Liver (tissue), 9 donors: ENCODE results near the gene KLHL20. TPM values are rescaled to one million over a fixed set of nuclear protein-coding genes. Genes with fewer than 3 reads are reported as not detected.
"Not testable (repeated sequence)": the region's sequence is repeated elsewhere in the genome, so short reads cannot be mapped to it uniquely, and the experiment has no call there.

ENCODE experiments used
- DNase-seq: peaks from one replicate; pipeline ENCODE4 v3.0.0-alpha.2; 2017; ENCODE audit warnings: low spot score
- H3K27ac ChIP-seq, 2 donors: one replicate each; pipeline ENCODE4 v1.7.0; 2013; ENCODE audit warnings: inconsistent platforms in 2 of 2, low read length in 2 of 2, control low read depth in 1 of 2, low read depth in 1 of 2, mild to moderate bottlenecking in 1 of 2
- H3K27me3 ChIP-seq, 4 donors: one replicate each; pipeline versions ENCODE4 v1.6.1 to v1.7.0; 2013; ENCODE audit warnings: low read length in 3 of 4, inconsistent platforms in 1 of 4, mild to moderate bottlenecking in 1 of 4, moderate library complexity in 1 of 4; ENCODE audit not compliant: control insufficient read depth in 4 of 4, insufficient read depth in 4 of 4
- H3K36me3 ChIP-seq, 4 donors: one replicate each; pipeline versions ENCODE4 v1.6.1 to v1.7.0; 2013; ENCODE audit warnings: low read length in 3 of 4, mild to moderate bottlenecking in 3 of 4, low read depth in 1 of 4, moderate library complexity in 1 of 4; ENCODE audit not compliant: control insufficient read depth in 4 of 4, insufficient read depth in 3 of 4
- H3K4me1 ChIP-seq, 4 donors: one replicate each; pipeline versions ENCODE4 v1.6.1 to v1.7.0; 2013; ENCODE audit warnings: low read length in 3 of 4, mild to moderate bottlenecking in 3 of 4, moderate library complexity in 1 of 4; ENCODE audit not compliant: control insufficient read depth in 4 of 4, insufficient read depth in 4 of 4
- H3K4me3 ChIP-seq, 3 donors: one replicate each; pipeline versions ENCODE4 v1.6.1 to v1.7.0; 2013; ENCODE audit warnings: low read length in 3 of 3, control low read depth in 1 of 3, low read depth in 1 of 3, mild to moderate bottlenecking in 1 of 3
- H3K9ac ChIP-seq, 2 donors: one replicate each; pipeline ENCODE4 v1.7.0; 2013; ENCODE audit warnings: low read length in 2 of 2, mild to moderate bottlenecking in 2 of 2, moderate library complexity in 2 of 2, control low read depth in 1 of 2, low read depth in 1 of 2
- H3K9me3 ChIP-seq, 4 donors: one replicate each; pipeline versions ENCODE4 v1.6.1 to v1.7.0; 2013; ENCODE audit warnings: low read length in 3 of 4; ENCODE audit not compliant: control insufficient read depth in 4 of 4
- CTCF ChIP-seq: fragments of 150-350 bp; IDR thresholded peaks from 2 replicates; pipeline ENCODE4 v1.5.1; 2017; ENCODE audit warnings: improper control_type of control experiment, low read depth, low read length; ENCODE audit not compliant: missing input control
- EGR1 ChIP-seq, 2 donors: IDR thresholded peaks; 2 replicates each; pipeline ENCODE4 v1.6.1; 2016 to 2018; ENCODE audit warnings: antibody characterized with exemption in 2 of 2, low read depth in 2 of 2
- FOXA1 ChIP-seq: IDR thresholded peaks from 2 replicates; pipeline ENCODE4 v1.6.1; 2016; ENCODE audit warnings: antibody characterized with exemption
- FOXA2 ChIP-seq: IDR thresholded peaks from 2 replicates; pipeline ENCODE4 v1.6.1; 2016; ENCODE audit warnings: antibody characterized with exemption
- GABPA ChIP-seq, 2 donors: IDR thresholded peaks in 1 of 2; conservative IDR thresholded peaks in 1 of 2; 2 replicates each; pipeline ENCODE4 v1.6.1; 2016; ENCODE audit warnings: antibody characterized with exemption in 2 of 2, mild to moderate bottlenecking in 1 of 2, moderate library complexity in 1 of 2
- HNF4A ChIP-seq, 2 donors: conservative IDR thresholded peaks; 2 replicates each; pipeline ENCODE4 v1.6.1; 2016; ENCODE audit warnings: antibody characterized with exemption in 2 of 2, mild to moderate bottlenecking in 2 of 2
- HNF4G ChIP-seq: IDR thresholded peaks from 2 replicates; pipeline ENCODE4 v1.6.1; 2016; ENCODE audit warnings: antibody characterized with exemption
- JUND ChIP-seq, 2 donors: IDR thresholded peaks; 2 replicates each; pipeline ENCODE4 v1.6.1; 2016; ENCODE audit warnings: antibody characterized with exemption in 2 of 2
- NR2F2 ChIP-seq: IDR thresholded peaks from 2 replicates; pipeline ENCODE4 v1.6.1; 2016; ENCODE audit warnings: antibody characterized with exemption
- RAD21 ChIP-seq, 2 donors: IDR thresholded peaks; 2 replicates each; pipeline ENCODE4 v1.6.1; 2016; ENCODE audit warnings: antibody characterized with exemption in 2 of 2, mild to moderate bottlenecking in 2 of 2
- RXRA ChIP-seq, 2 donors: IDR thresholded peaks; 2 replicates each; pipeline ENCODE4 v1.6.1; 2017 to 2018; ENCODE audit warnings: antibody characterized with exemption in 2 of 2, mild to moderate bottlenecking in 1 of 2
- SP1 ChIP-seq: IDR thresholded peaks from 2 replicates; pipeline ENCODE4 v1.6.1; 2018; ENCODE audit warnings: antibody characterized with exemption, mild to moderate bottlenecking
- TAF1 ChIP-seq: conservative IDR thresholded peaks from 2 replicates; pipeline ENCODE4 v1.6.1; 2016; ENCODE audit warnings: antibody characterized with exemption, mild to moderate bottlenecking
- YY1 ChIP-seq: IDR thresholded peaks from 2 replicates; pipeline ENCODE4 v1.6.1; 2016; ENCODE audit warnings: antibody characterized with exemption, mild to moderate bottlenecking
- WGBS: extraction: QIAGEN DNeasy Blood & Tissue Kit; methylation state at CpG from one replicate; pipeline ENCODE4 v1.1.7; 2013; 5-methylcytosine and 5-hydroxymethylcytosine counted together
- polyA plus RNA-seq, 2 donors: library from polyadenylated mRNA; stranded (reverse) in 1 of 2; unstranded in 1 of 2; fragments of 200-250 nt in 1 of 2; fragments of >200 nt in 1 of 2; fragmentation: Nextera tagmentation in 1 of 2; extraction: Ambion mirVana in 1 of 2; gene quantifications; one replicate each; pipeline versions ENCODE4 v1.2.1 to v1.2.3, GENCODE V29; 2013 to 2015
- total RNA-seq, 2 donors: library from RNA; depleted of rRNA; stranded (reverse); fragments of >200 nt; gene quantifications; one replicate each; pipeline ENCODE4 v1.2.3, GENCODE V29; 2014
- TF ChIP-seq, protein P1 (sequence below): IDR thresholded peaks from 2 replicates; pipeline ENCODE4 v1.6.1; 2016; ENCODE audit warnings: antibody characterized with exemption
- TF ChIP-seq, protein P2 (sequence below): IDR thresholded peaks from 2 replicates; pipeline ENCODE4 v1.6.1; 2016; ENCODE audit warnings: antibody characterized with exemption
- TF ChIP-seq, protein P3 (sequence below): IDR thresholded peaks from 2 replicates; pipeline ENCODE4 v1.6.1; 2016; ENCODE audit warnings: antibody characterized with exemption, mild to moderate bottlenecking
- donor health status: healthy.
- donor health status: healthy.
- donor health status: healthy.
- donor health status: healthy.
- donor health status: healthy.

KLHL20 gene
- total and polyA plus RNA-seq, 4 donors = 5.2 to 25.9 (median 9.5) TPM

- not testable (repeated sequence) for H3K4me3 ChIP-seq, DNase-seq, H3K27me3 ChIP-seq, H3K4me1 ChIP-seq, H3K36me3 ChIP-seq, H3K9me3 ChIP-seq, H3K9ac ChIP-seq, H3K27ac ChIP-seq
- 95% methylated on average over 6 of the region's 6 CpGs for WGBS
Observed at GRCh38 chr1:173701299-173701698, 13.5 kb upstream of the KLHL20 start.

GRCh38 chr1:173702736-173703135 lies 12.0 kb upstream of the KLHL20 start:
- no peak overlapping the region for H3K9ac ChIP-seq
- H3K4me1 ChIP-seq = no peaks in the 10 kb centered on the region
- H3K27ac ChIP-seq = no peak overlapping the region
- TF ChIP-seq RAD21 (IDR thresholded peaks at IDR 0.05) (no peak), JUND (IDR thresholded peaks at IDR 0.05) (no peak), EGR1 (IDR thresholded peaks at IDR 0.05; ENCODE audit: low read depth in 2 of 2) (no peak)
- TF ChIP-seq, protein P1, sequence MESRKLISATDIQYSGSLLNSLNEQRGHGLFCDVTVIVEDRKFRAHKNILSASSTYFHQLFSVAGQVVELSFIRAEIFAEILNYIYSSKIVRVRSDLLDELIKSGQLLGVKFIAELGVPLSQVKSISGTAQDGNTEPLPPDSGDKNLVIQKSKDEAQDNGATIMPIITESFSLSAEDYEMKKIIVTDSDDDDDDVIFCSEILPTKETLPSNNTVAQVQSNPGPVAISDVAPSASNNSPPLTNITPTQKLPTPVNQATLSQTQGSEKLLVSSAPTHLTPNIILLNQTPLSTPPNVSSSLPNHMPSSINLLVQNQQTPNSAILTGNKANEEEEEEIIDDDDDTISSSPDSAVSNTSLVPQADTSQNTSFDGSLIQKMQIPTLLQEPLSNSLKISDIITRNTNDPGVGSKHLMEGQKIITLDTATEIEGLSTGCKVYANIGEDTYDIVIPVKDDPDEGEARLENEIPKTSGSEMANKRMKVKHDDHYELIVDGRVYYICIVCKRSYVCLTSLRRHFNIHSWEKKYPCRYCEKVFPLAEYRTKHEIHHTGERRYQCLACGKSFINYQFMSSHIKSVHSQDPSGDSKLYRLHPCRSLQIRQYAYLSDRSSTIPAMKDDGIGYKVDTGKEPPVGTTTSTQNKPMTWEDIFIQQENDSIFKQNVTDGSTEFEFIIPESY = no peak
- no peak overlapping the region for H3K4me3 ChIP-seq
- 89% methylated on average over 1 of the region's 1 CpG for WGBS
- no peak for DNase-seq
- no peaks in the 10 kb centered on the region for H3K27me3 ChIP-seq
- H3K9me3 ChIP-seq = no peaks in the 10 kb centered on the region
- H3K36me3 ChIP-seq = no peaks in the 10 kb centered on the region

- TF ChIP-seq EGR1 (IDR thresholded peaks at IDR 0.05; ENCODE audit: low read depth in 2 of 2) (no peak), SP1 (no peak), FOXA1 (no peak), CTCF (no peak), GABPA (IDR thresholded peaks at IDR 0.05 in 1 of 2, conservative IDR thresholded peaks at IDR 0.05 in 1 of 2) (no peak), RXRA (IDR thresholded peaks at IDR 0.05) (no peak), FOXA2 (no peak), TAF1 (no peak), RAD21 (IDR thresholded peaks at IDR 0.05) (no peak), JUND (IDR thresholded peaks at IDR 0.05) (no peak), HNF4G (no peak), HNF4A (conservative IDR thresholded peaks at IDR 0.05) (no peak), YY1 (no peak), NR2F2 (no peak)
- TF ChIP-seq, protein P2, sequence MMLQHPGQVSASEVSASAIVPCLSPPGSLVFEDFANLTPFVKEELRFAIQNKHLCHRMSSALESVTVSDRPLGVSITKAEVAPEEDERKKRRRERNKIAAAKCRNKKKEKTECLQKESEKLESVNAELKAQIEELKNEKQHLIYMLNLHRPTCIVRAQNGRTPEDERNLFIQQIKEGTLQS = no peak
- TF ChIP-seq, protein P3, sequence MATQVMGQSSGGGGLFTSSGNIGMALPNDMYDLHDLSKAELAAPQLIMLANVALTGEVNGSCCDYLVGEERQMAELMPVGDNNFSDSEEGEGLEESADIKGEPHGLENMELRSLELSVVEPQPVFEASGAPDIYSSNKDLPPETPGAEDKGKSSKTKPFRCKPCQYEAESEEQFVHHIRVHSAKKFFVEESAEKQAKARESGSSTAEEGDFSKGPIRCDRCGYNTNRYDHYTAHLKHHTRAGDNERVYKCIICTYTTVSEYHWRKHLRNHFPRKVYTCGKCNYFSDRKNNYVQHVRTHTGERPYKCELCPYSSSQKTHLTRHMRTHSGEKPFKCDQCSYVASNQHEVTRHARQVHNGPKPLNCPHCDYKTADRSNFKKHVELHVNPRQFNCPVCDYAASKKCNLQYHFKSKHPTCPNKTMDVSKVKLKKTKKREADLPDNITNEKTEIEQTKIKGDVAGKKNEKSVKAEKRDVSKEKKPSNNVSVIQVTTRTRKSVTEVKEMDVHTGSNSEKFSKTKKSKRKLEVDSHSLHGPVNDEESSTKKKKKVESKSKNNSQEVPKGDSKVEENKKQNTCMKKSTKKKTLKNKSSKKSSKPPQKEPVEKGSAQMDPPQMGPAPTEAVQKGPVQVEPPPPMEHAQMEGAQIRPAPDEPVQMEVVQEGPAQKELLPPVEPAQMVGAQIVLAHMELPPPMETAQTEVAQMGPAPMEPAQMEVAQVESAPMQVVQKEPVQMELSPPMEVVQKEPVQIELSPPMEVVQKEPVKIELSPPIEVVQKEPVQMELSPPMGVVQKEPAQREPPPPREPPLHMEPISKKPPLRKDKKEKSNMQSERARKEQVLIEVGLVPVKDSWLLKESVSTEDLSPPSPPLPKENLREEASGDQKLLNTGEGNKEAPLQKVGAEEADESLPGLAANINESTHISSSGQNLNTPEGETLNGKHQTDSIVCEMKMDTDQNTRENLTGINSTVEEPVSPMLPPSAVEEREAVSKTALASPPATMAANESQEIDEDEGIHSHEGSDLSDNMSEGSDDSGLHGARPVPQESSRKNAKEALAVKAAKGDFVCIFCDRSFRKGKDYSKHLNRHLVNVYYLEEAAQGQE = no peak
- TF ChIP-seq, protein P1 = no peak
Observed at GRCh38 chr1:173705117-173705516, 9.7 kb upstream of the KLHL20 start.

More at GRCh38 chr1:173705117-173705516, 9.7 kb upstream of the KLHL20 start:
- H3K4me1 ChIP-seq = no peaks in the 10 kb centered on the region
- H3K27me3 ChIP-seq = peaks cover 0 to 2% (median 0%) of the 10 kb centered on the region in 4 donors
- H3K9ac ChIP-seq = no peak overlapping the region
- no peaks in the 10 kb centered on the region for H3K36me3 ChIP-seq
- DNase-seq = no peak
- no peaks in the 10 kb centered on the region for H3K9me3 ChIP-seq
- H3K27ac ChIP-seq = no peak overlapping the region
- no peak overlapping the region for H3K4me3 ChIP-seq
- 86% methylated on average over 5 of the region's 5 CpGs for WGBS
